PC-9 (cell line): Measurements from ENCODE around the gene GAL3ST2.

Source experiments
- CTCF ChIP-seq: fragments of 200-600 bp; sonication (generic); conservative IDR thresholded peaks from 2 replicates; pipeline ENCODE4 v1.6.1; 2017; ENCODE audit warnings: mixed run types, antibody characterized with exemption, mild to moderate bottlenecking, moderate library complexity
- EZH2 ChIP-seq: fragments of 200-600 bp; sonication (generic); IDR thresholded peaks from 2 replicates; pipeline ENCODE4 v1.8.0; 2017; ENCODE audit warnings: antibody characterized with exemption, low read depth

GRCh38 chr2:241741016-241741415 is 35.6 kb upstream of the GAL3ST2 start:
- TF ChIP-seq CTCF (no peak), EZH2 (no peak)
